HG02852 (cell line): Measurements from ENCODE around the gene ZNF519.
"Not testable (repeated sequence)": the region's sequence is repeated elsewhere in the genome, so short reads cannot be mapped to it uniquely, and the experiment has no call there.

Experiments used
- ATAC-seq: cut with Tn5 transposase; IDR thresholded peaks from one replicate; pipeline ENCODE4 v1.9.1; 2021; ENCODE audit warnings: mild to moderate bottlenecking, moderate library complexity; ENCODE audit not compliant: unreplicated experiment

ZNF519 gene

GRCh38 chr18:14132271-14132700 lies at the start of gene ZNF519:
Gene ZNF519, minus strand, starts transcription at chr18:14132435. Its CDS starts 158 bp downstream, at chr18:14132277.
- ATAC-seq, result peak; percentile 100

GRCh38 chr18:14179306-14179705 lies 47.1 kb upstream of the ZNF519 start:
- ATAC-seq, result no peak

- peak; percentile 93 for ATAC-seq
These were observed 46.3 kb upstream of the ZNF519 start for GRCh38 chr18:14178321-14179196.

GRCh38 chr18:14177540-14178320 lies 45.5 kb upstream of the ZNF519 start:
- ATAC-seq, result not testable (repeated sequence)

- ATAC-seq, result not testable (repeated sequence)
These were observed 43.2 kb upstream of the ZNF519 start for GRCh38 chr18:14175404-14175803.

GRCh38 chr18:14174706-14175085 lies 42.5 kb upstream of the ZNF519 start:
- ATAC-seq, result no peak

- not testable (repeated sequence) for ATAC-seq
These were observed 41.9 kb upstream of the ZNF519 start for GRCh38 chr18:14174002-14174705.

GRCh38 chr18:14173116-14173951 lies 41.1 kb upstream of the ZNF519 start:
- ATAC-seq, result not testable (repeated sequence)

GRCh38 chr18:14172142-14173115 lies 40.2 kb upstream of the ZNF519 start:
- not testable (repeated sequence) for ATAC-seq

- ATAC-seq, result not testable (repeated sequence)
These were observed 39.3 kb upstream of the ZNF519 start for GRCh38 chr18:14171301-14172141.

GRCh38 chr18:14170367-14171036 lies 38.3 kb upstream of the ZNF519 start:
- ATAC-seq, result not testable (repeated sequence)

- not testable (repeated sequence) for ATAC-seq
These were observed 30.7 kb upstream of the ZNF519 start for GRCh38 chr18:14162915-14163314.

- ATAC-seq, result not testable (repeated sequence)
These were observed 19.4 kb upstream of the ZNF519 start for GRCh38 chr18:14151564-14152113.

GRCh38 chr18:14150766-14151165 lies 18.5 kb upstream of the ZNF519 start:
- ATAC-seq, result not testable (repeated sequence)

- not testable (repeated sequence) for ATAC-seq
These were observed 17.7 kb upstream of the ZNF519 start for GRCh38 chr18:14149916-14150420.

- ATAC-seq, result not testable (repeated sequence)
These were observed 17.1 kb upstream of the ZNF519 start for GRCh38 chr18:14149121-14149850.
